Progenitor cell of endocrine pancreas (in vitro differentiated cells): ENCODE results near the gene RRP7A. TPM values are rescaled to one million over a fixed set of nuclear protein-coding genes. Genes with fewer than 3 reads are reported as not detected.
"Not testable (repeated sequence)": the region's sequence is repeated elsewhere in the genome, so short reads cannot be mapped to it uniquely, and the experiment has no call there.

Source experiments
- DNase-seq: peaks from one replicate; pipeline ENCODE4 v3.0.0; 2021; ENCODE audit warnings: low spot score; ENCODE audit not compliant: unreplicated experiment
- H3K27ac Mint-ChIP-seq: 2 replicates; pipeline ENCODE4 v1.8.0; 2021; ENCODE audit warnings: mild to moderate bottlenecking, moderate library complexity, mixed read lengths
- H3K27me3 Mint-ChIP-seq: 2 replicates; pipeline ENCODE4 v1.8.0; 2021; ENCODE audit warnings: mixed read lengths
- H3K36me3 Mint-ChIP-seq: 2 replicates; pipeline ENCODE4 v1.8.0; 2022; ENCODE audit warnings: mixed read lengths; ENCODE audit not compliant: insufficient read depth
- H3K4me1 Mint-ChIP-seq: 2 replicates; pipeline ENCODE4 v1.8.0; 2021; ENCODE audit warnings: low read depth, mixed read lengths
- H3K4me3 Mint-ChIP-seq: 2 replicates; pipeline ENCODE4 v1.8.0; 2021; ENCODE audit warnings: low read depth, mild to moderate bottlenecking, moderate library complexity, mixed read lengths
- H3K9me3 Mint-ChIP-seq: 2 replicates; pipeline ENCODE4 v1.8.0; 2021; ENCODE audit warnings: low read depth, mixed read lengths
- CTCF ChIP-seq: fragments of 200-600 bp; sonication (generic); IDR thresholded peaks from one replicate; pipeline ENCODE4 v1.5.0; 2021; ENCODE audit warnings: antibody characterized with exemption, mild to moderate bottlenecking; ENCODE audit not compliant: unreplicated experiment
- total RNA-seq: library from RNA; stranded (reverse); gene quantifications from 2 replicates; pipeline ENCODE4 v1.2.1, GENCODE V29; 2021

The RRP7A gene
- total RNA-seq, 1 donor from 2014 or later = 59.1 TPM

- peaks cover 4% of the 10 kb centered on the region for H3K9me3 Mint-ChIP-seq
- H3K4me3 Mint-ChIP-seq = no peak overlapping the region
- TF ChIP-seq CTCF = no peak
- no peaks in the 10 kb centered on the region for H3K36me3 Mint-ChIP-seq
- peaks cover 5% of the 10 kb centered on the region for H3K4me1 Mint-ChIP-seq
- no peak overlapping the region for H3K27ac Mint-ChIP-seq
- peak; percentile 39 for DNase-seq
- peaks cover 8% of the 10 kb centered on the region for H3K27me3 Mint-ChIP-seq
These were observed 19.3 kb downstream of the RRP7A start for GRCh38 chr22:42500161-42500835.

GRCh38 chr22:42499773-42500160 lies 19.8 kb downstream of the RRP7A start:
- H3K27ac Mint-ChIP-seq, H3K4me1 Mint-ChIP-seq, H3K36me3 Mint-ChIP-seq, H3K9me3 Mint-ChIP-seq, H3K4me3 Mint-ChIP-seq, DNase-seq, H3K27me3 Mint-ChIP-seq: not testable (repeated sequence)

- not testable (repeated sequence) for H3K27ac Mint-ChIP-seq, H3K4me1 Mint-ChIP-seq, H3K9me3 Mint-ChIP-seq, H3K36me3 Mint-ChIP-seq, DNase-seq, H3K4me3 Mint-ChIP-seq, H3K27me3 Mint-ChIP-seq
These were observed 24.0 kb downstream of the RRP7A start for GRCh38 chr22:42495533-42496141.

- no peak for DNase-seq
- no peak for TF ChIP-seq CTCF
- Mint-ChIP-seq H3K27me3 (peaks cover 5% of the 10 kb centered on the region), H3K4me1 (peaks cover 3% of the 10 kb centered on the region), H3K4me3 (no peak overlapping the region), H3K27ac (no peak overlapping the region), H3K36me3 (no peaks in the 10 kb centered on the region), H3K9me3 (no peaks in the 10 kb centered on the region)
These were observed 26.2 kb downstream of the RRP7A start for GRCh38 chr22:42493393-42493792.

GRCh38 chr22:42492323-42492690 lies 27.3 kb downstream of the RRP7A start:
- no peak overlapping the region for H3K27ac Mint-ChIP-seq
- no peak for TF ChIP-seq CTCF
- H3K9me3 Mint-ChIP-seq = no peaks in the 10 kb centered on the region
- H3K4me1 Mint-ChIP-seq = no peaks in the 10 kb centered on the region
- DNase-seq = no peak
- H3K4me3 Mint-ChIP-seq = no peak overlapping the region
- peaks cover 2% of the 10 kb centered on the region for H3K27me3 Mint-ChIP-seq
- H3K36me3 Mint-ChIP-seq = no peaks in the 10 kb centered on the region

- Mint-ChIP-seq H3K27me3 (no peaks in the 10 kb centered on the region), H3K4me1 (no peaks in the 10 kb centered on the region), H3K9me3 (no peaks in the 10 kb centered on the region), H3K4me3 (no peak overlapping the region), H3K27ac (no peak overlapping the region), H3K36me3 (no peaks in the 10 kb centered on the region)
- no peak for DNase-seq
- TF ChIP-seq CTCF = no peak
These were observed 29.3 kb downstream of the RRP7A start for GRCh38 chr22:42490243-42490832.
